Measurements from ENCODE around the gene SSR1. TPM values are rescaled to one million over a fixed set of nuclear protein-coding genes. Genes with fewer than 3 reads are reported as not detected.
A peak's percentile ranks its signal among the peaks of the same experiment; 100 is the strongest.

Gene SSR1
- total and polyA plus RNA-seq, 2 of the 13 experiments (the other 11 are each of a cell fraction or from before 2014, with no cell fraction given): 203 to 243 TPM

DNA sequence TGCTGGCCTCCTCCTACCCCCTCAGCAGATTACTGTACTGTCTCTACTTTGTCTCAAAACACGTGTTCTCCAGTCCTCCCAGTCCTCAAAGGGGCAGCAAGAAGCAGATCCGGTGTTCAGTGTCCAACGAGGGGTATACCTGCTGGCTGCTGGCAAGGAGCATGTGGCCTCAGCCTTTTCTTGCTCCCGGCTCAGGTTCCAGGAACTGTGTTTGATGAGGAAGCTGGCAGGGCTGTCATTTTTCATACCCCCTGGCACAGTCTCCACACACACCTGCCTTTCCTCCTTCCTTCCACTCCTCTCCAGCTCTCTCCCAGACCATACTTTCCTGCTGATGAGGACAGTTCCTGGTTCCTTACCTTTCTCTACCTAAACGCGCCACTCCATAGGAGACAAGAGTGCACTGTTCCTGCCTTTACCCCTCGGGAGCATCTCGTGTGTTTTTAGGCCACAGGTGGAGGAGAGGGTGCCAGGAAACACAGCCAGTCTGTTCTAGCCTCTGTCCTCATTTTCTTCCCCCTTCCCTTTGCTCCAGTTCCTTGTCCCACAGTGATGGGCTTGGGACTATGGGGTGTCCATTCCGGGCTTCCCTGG, 77.2 kb downstream of the SSR1 start:
- no peak overlapping the region for H3K4me3 ChIP-seq (replicated peaks in 1 of 3; ENCODE audit: insufficient read depth in 1 of 3, low read depth in 2 of 3, low read length in 3 of 3)
- peaks cover 73% of the 10 kb centered on the region for H3K4me1 ChIP-seq (ENCODE audit: insufficient read depth, low read length)
- BruUV-seq (replicated peaks): no TSS peak
- ChIA-PET POLR2A (no interaction called here), CTCF (ENCODE audit: low intra/inter-chr PET ratio, low total read pairs) (no interaction called here)
- ATAC-seq (no peak), FAIRE-seq (no peak), DNase-seq (ENCODE audit: low spot score) (no peak)
- 79% methylated on average over 9 of the region's 9 CpGs for WGBS (ENCODE audit: low lambda C conversion rate)
- H3K27me3 ChIP-seq (ENCODE audit: control insufficient read depth in 1 of 2, insufficient read depth in 2 of 2, low read length in 2 of 2): no peaks in the 10 kb centered on the region
- intact Hi-C loops (cut with micrococcal nuclease; ENCODE audit: unreplicated experiment): no loop called here
- in situ Hi-C loops (cut with HindIII; ENCODE audit: extremely low pct_ligation_motif_present, low pct_unique_long_range_greater_than_20kb): no loop called here
- peak overlapping the region; percentile 2; the same call in 1 of the 2 replicates for H3K9ac ChIP-seq (ENCODE audit: insufficient read depth, low read depth, low read length)
- peaks cover 16% of the 10 kb centered on the region; the same call in 1 of the 2 replicates for H4K20me1 ChIP-seq (ENCODE audit: insufficient read depth, low read length)
- peaks cover 12% of the 10 kb centered on the region for H3K79me2 ChIP-seq (ENCODE audit: insufficient read depth, low read length)
- TF ChIP-seq ZNF605 (CRISPR knock-in tag; IDR thresholded peaks at IDR 0.05): 0 out of 2 replicates have a peak, but pooled peaks have one; percentile 42
- TF ChIP-seq PRMT3 (CRISPR knock-in tag; IDR thresholded peaks at IDR 0.05; ENCODE audit: borderline replicate concordance, low read depth): 0 out of 2 replicates have a peak, but pooled peaks have one; percentile 35
- 0 out of 2 replicates have a peak, but pooled peaks have one; percentile 13 for TF ChIP-seq GATAD1 (CRISPR knock-in tag; IDR thresholded peaks at IDR 0.05)
- TF ChIP-seq SYNCRIP (IDR thresholded peaks at IDR 0.05; ENCODE audit: insufficient read depth, low read depth, low read length): no peak
- TF ChIP-seq, protein P1, sequence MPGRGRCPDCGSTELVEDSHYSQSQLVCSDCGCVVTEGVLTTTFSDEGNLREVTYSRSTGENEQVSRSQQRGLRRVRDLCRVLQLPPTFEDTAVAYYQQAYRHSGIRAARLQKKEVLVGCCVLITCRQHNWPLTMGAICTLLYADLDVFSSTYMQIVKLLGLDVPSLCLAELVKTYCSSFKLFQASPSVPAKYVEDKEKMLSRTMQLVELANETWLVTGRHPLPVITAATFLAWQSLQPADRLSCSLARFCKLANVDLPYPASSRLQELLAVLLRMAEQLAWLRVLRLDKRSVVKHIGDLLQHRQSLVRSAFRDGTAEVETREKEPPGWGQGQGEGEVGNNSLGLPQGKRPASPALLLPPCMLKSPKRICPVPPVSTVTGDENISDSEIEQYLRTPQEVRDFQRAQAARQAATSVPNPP (CRISPR knock-in tag; IDR thresholded peaks at IDR 0.05): no peak
- 0 out of 4 replicates have a peak, but pooled peaks of 1 of the 2 experiments have one; percentile 16 for TF ChIP-seq POLR2A (IDR thresholded peaks at IDR 0.05; ENCODE audit: insufficient read depth in 1 of 2, low read depth in 2 of 2, low read length in 2 of 2)
- TF ChIP-seq, protein P2, sequence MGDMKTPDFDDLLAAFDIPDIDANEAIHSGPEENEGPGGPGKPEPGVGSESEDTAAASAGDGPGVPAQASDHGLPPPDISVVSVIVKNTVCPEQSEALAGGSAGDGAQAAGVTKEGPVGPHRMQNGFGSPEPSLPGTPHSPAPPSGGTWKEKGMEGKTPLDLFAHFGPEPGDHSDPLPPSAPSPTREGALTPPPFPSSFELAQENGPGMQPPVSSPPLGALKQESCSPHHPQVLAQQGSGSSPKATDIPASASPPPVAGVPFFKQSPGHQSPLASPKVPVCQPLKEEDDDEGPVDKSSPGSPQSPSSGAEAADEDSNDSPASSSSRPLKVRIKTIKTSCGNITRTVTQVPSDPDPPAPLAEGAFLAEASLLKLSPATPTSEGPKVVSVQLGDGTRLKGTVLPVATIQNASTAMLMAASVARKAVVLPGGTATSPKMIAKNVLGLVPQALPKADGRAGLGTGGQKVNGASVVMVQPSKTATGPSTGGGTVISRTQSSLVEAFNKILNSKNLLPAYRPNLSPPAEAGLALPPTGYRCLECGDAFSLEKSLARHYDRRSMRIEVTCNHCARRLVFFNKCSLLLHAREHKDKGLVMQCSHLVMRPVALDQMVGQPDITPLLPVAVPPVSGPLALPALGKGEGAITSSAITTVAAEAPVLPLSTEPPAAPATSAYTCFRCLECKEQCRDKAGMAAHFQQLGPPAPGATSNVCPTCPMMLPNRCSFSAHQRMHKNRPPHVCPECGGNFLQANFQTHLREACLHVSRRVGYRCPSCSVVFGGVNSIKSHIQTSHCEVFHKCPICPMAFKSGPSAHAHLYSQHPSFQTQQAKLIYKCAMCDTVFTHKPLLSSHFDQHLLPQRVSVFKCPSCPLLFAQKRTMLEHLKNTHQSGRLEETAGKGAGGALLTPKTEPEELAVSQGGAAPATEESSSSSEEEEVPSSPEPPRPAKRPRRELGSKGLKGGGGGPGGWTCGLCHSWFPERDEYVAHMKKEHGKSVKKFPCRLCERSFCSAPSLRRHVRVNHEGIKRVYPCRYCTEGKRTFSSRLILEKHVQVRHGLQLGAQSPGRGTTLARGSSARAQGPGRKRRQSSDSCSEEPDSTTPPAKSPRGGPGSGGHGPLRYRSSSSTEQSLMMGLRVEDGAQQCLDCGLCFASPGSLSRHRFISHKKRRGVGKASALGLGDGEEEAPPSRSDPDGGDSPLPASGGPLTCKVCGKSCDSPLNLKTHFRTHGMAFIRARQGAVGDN (CRISPR knock-in tag; IDR thresholded peaks at IDR 0.05): 0 out of 2 replicates have a peak, but pooled peaks have one; percentile 27
- H3K4me2 ChIP-seq (ENCODE audit: low read depth, low read length): peak overlapping the region; percentile 38
- no peak overlapping the region for H2AFZ ChIP-seq (ENCODE audit: low read length)
- peak overlapping the region; percentile 60 for H3K27ac ChIP-seq (ENCODE audit: extremely low read length, insufficient read depth, low read length)
- H3K36me3 ChIP-seq (replicated peaks in 1 of 2; ENCODE audit: control insufficient read depth in 1 of 2, insufficient read depth in 2 of 2, low read length in 2 of 2): peaks cover 21 to 52% of the 10 kb centered on the region in 2 experiments
- H3K9me3 ChIP-seq (ENCODE audit: low read length): no peaks in the 10 kb centered on the region
